A549 (cell line): ENCODE measurements around the gene TMEM207. TPM values are rescaled to one million over a fixed set of nuclear protein-coding genes. Genes with fewer than 3 reads are reported as not detected.

Source experiments
- ATAC-seq, 2 experiments: fragments of 200-7000 bp in 1 of 2; fragments of >200 bp in 1 of 2; cut with Nextera tagmentation in 1 of 2; cut with Tn5 transposase in 1 of 2; 3 replicates each; pipeline versions ENCODE4 v1.8.0 to v1.9.1; 2018 to 2020; ENCODE audit warnings: mild to moderate bottlenecking in 1 of 2, moderate library complexity in 1 of 2
- CTCF ChIA-PET: fragments of 300-600 bp; sonication (Branson Sonifier 250); formaldehyde crosslinking; extraction: SDS; loops from one replicate; lab custom pipeline; 2021; ENCODE audit warnings: antibody characterized with exemption, inconsistent platforms; lab: Yijun Ruan, JAX
- POLR2A ChIA-PET: fragments of 350-600 bp; formaldehyde crosslinking; extraction: SDS; loops from one replicate; lab custom pipeline; 2021; ENCODE audit warnings: antibody characterized with exemption, inconsistent platforms; lab: Yijun Ruan, JAX
- DNase-seq, 2 experiments: peaks; one replicate each; pipeline versions ENCODE4 v3.0.0 to v3.0.0-alpha.2; 2011 to 2016; ENCODE audit warnings: low read depth in 1 of 2, low spot score in 1 of 2
- FAIRE-seq: peaks from 2 replicates; lab custom pipeline; 2011; peaks lifted over from hg19 to GRCh38; lab: Jason Lieb, UNC
- H3K27ac ChIP-seq, 2 experiments: fragments of >200 bp; sonication (Bioruptor Twin); formaldehyde crosslinking; 3 replicates each; pipeline ENCODE4 v1.5.1; 2016 to 2017
- H3K4me1 ChIP-seq: fragments of >200 bp; sonication (Bioruptor Twin); formaldehyde crosslinking; 3 replicates; pipeline ENCODE4 v1.6.1; 2016
- H3K4me2 ChIP-seq: fragments of >200 bp; sonication (Bioruptor Twin); formaldehyde crosslinking; 3 replicates; pipeline ENCODE4 v1.6.1; 2016
- H3K4me3 ChIP-seq: fragments of >200 bp; sonication (Bioruptor Twin); formaldehyde crosslinking; 3 replicates; pipeline ENCODE4 v1.5.1; 2016
- H3K9me3 ChIP-seq: fragments of >200 bp; sonication (Bioruptor Twin); formaldehyde crosslinking; 3 replicates; pipeline ENCODE4 v1.6.1; 2016
- ATOH8 ChIP-seq: fragments of 250-450 bp; sonication (Bioruptor Pico); IDR thresholded peaks from 2 replicates; pipeline ENCODE4 v1.5.0; 2020; ENCODE audit warnings: low read depth, mild to moderate bottlenecking, moderate library complexity
- CTCF ChIP-seq: fragments of >200 bp; sonication (Bioruptor Twin); formaldehyde crosslinking; IDR thresholded peaks from 3 replicates; pipeline ENCODE4 v1.5.1; 2016
- HOXB13 ChIP-seq: fragments of 250-450 bp; sonication (Bioruptor Pico); IDR thresholded peaks from 2 replicates; pipeline ENCODE4 v1.5.0; 2020; ENCODE audit warnings: low read depth, mild to moderate bottlenecking, moderate library complexity
- KDM1A ChIP-seq: fragments of 200-600 bp; sonication (generic); IDR thresholded peaks from 2 replicates; pipeline ENCODE4 v1.6.1; 2016; ENCODE audit warnings: low read depth, mild to moderate bottlenecking
- MAFK ChIP-seq: fragments of 450-650 bp; IDR thresholded peaks from 2 replicates; pipeline ENCODE4 v1.6.1; 2014; ENCODE audit not compliant: partially characterized antibody
- POLR2A ChIP-seq: IDR thresholded peaks from 2 replicates; pipeline ENCODE4 v1.6.1; 2012; ENCODE audit warnings: mild to moderate bottlenecking, low read length
- RAD21 ChIP-seq, 2 experiments: fragments of >200 bp in 1 of 2; sonication (Bioruptor Twin) in 1 of 2; formaldehyde crosslinking in 1 of 2; IDR thresholded peaks in 1 of 2; conservative IDR thresholded peaks in 1 of 2; 2 replicates in 1 of 2; 3 replicates in 1 of 2; pipeline ENCODE4 v1.6.1; 2012 to 2018; ENCODE audit warnings: inconsistent platforms in 1 of 2
- SMC3 ChIP-seq: fragments of >200 bp; sonication (Bioruptor Twin); formaldehyde crosslinking; IDR thresholded peaks from 3 replicates; pipeline ENCODE4 v1.6.1; 2018; ENCODE audit warnings: inconsistent platforms
- SREBF2 ChIP-seq: fragments of 450-650 bp; IDR thresholded peaks from 2 replicates; pipeline ENCODE4 v1.6.1; 2014; ENCODE audit warnings: mild to moderate bottlenecking, moderate library complexity
- ZNF302 ChIP-seq: fragments of 250-450 bp; sonication (Bioruptor Pico); IDR thresholded peaks from 2 replicates; pipeline ENCODE4 v1.9.0; 2021; ENCODE audit warnings: inconsistent platforms, mild to moderate bottlenecking, moderate library complexity
- WGBS: methylation state at CpG from one replicate; pipeline ENCODE4 v1.1.6; 2017; ENCODE audit errors: missing lambda C conversion rate; 5-methylcytosine and 5-hydroxymethylcytosine counted together
- polyA plus RNA-seq, 4 experiments: library from polyadenylated mRNA; depleted of rRNA in 3 of 4; stranded (reverse); fragments of >200 nt; fragmentation: RNase III in 1 of 4; extraction: RNeasy Plus Mini Kit Qiagen cat#74134 plus additional on column Dnase treatment in 1 of 4; gene quantifications; 2 replicates in 3 of 4; 3 replicates in 1 of 4; pipeline ENCODE4 v1.2.3, GENCODE V29; 2011 to 2017
- TF ChIP-seq, protein P1 (sequence below): IDR thresholded peaks from 2 replicates; pipeline ENCODE4 v1.6.1; 2012; ENCODE audit warnings: low read depth, borderline replicate concordance
- TF ChIP-seq, protein P2 (sequence below): fragments of >200 bp; sonication (Bioruptor Twin); formaldehyde crosslinking; IDR thresholded peaks from 2 replicates; pipeline ENCODE4 v1.6.1; 2016
- TF ChIP-seq, protein P3 (sequence below): IDR thresholded peaks from 2 replicates; pipeline ENCODE4 v1.6.1; 2012
- TF ChIP-seq, protein P4 (sequence below): fragments of >200 bp; sonication (Bioruptor Twin); formaldehyde crosslinking; IDR thresholded peaks from 3 replicates; pipeline ENCODE4 v1.6.1; 2016

The TMEM207 gene
- polyA plus RNA-seq, 2 of the 4 experiments (the other 2 are of a cell fraction), result not detected

GRCh38 chr3:190426806-190427507 lies 22.7 kb downstream of the TMEM207 start:
- ChIA-PET CTCF (no interaction called here), POLR2A (no interaction called here)

DNA sequence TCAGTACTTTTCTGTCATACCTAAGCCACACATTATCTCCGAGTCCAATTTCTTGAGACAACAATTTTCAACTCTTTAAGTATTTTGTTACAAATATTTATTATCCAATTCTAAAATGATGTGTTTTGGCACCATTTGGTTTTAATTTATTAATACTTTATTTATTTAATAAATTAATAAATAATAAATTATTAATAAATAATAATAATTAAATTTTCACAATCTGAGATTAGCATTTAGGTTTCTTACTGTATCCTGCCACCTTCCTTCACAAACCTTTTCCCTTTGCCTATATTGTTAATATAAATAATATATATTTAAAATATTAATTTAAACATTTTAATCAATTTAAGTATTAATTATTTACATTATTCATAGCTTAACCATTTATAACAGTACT lies 23.9 kb downstream of the TMEM207 start:
- Histone ChIP-seq H3K4me3 (no peak overlapping the region), H3K4me2 (no peak overlapping the region), H3K27ac (no peak overlapping the region), H3K9me3 (no peaks in the 10 kb centered on the region), H3K4me1 (peaks cover 4% of the 10 kb centered on the region; the same call in 1 of the 3 replicates)
- CTCF ChIA-PET, result interaction anchor here (0.9 to 3.2 kb wide), 5 partner anchors 14 to 464 kb away, joined by 3 to 28 read pairs (median 3); partner anchors contain the start of gene CLDN1
- DNase-seq (no peak), FAIRE-seq (no peak), ATAC-seq (no peak)
- 95% methylated on average over 1 of the region's 1 CpG for WGBS
- POLR2A ChIA-PET, result interaction anchor here (1.2 kb wide), 1 partner anchor 109 kb away, joined by 3 read pairs; no protein-coding TSS in a partner anchor
- TF ChIP-seq HOXB13, result no peak
- no peak for TF ChIP-seq MAFK
- TF ChIP-seq, protein P1, sequence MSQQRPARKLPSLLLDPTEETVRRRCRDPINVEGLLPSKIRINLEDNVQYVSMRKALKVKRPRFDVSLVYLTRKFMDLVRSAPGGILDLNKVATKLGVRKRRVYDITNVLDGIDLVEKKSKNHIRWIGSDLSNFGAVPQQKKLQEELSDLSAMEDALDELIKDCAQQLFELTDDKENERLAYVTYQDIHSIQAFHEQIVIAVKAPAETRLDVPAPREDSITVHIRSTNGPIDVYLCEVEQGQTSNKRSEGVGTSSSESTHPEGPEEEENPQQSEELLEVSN, result no peak
- TF ChIP-seq, protein P2, sequence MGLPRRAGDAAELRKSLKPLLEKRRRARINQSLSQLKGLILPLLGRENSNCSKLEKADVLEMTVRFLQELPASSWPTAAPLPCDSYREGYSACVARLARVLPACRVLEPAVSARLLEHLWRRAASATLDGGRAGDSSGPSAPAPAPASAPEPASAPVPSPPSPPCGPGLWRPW, result no peak
- TF ChIP-seq KDM1A, result no peak

More at GRCh38 chr3:190426806-190427507, 22.7 kb downstream of the TMEM207 start:
- no peaks in the 10 kb centered on the region for H3K9me3 ChIP-seq
- TF ChIP-seq, protein P3, sequence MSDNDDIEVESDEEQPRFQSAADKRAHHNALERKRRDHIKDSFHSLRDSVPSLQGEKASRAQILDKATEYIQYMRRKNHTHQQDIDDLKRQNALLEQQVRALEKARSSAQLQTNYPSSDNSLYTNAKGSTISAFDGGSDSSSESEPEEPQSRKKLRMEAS, result no peak
- TF ChIP-seq POLR2A (no peak), HOXB13 (no peak)
- H3K4me1 ChIP-seq, result peaks cover 6% of the 10 kb centered on the region; the same call in 2 of the 3 replicates
- no peak overlapping the region for H3K4me3 ChIP-seq
- 75% methylated on average over 6 of the region's 6 CpGs for WGBS
- H3K27ac ChIP-seq, result no peak overlapping the region
- no peak for DNase-seq
- ATAC-seq, result no peak
- FAIRE-seq, result no peak
- no peak overlapping the region for H3K4me2 ChIP-seq

GRCh38 chr3:190424478-190425439 lies 24.9 kb downstream of the TMEM207 start:
- Histone ChIP-seq H3K9me3 (no peaks in the 10 kb centered on the region), H3K27ac (peak overlapping the region; percentile 32 to 60; a peak in 3 of 6 replicates), H3K4me3 (no peak overlapping the region), H3K4me2 (peak overlapping the region; percentile 37), H3K4me1 (peaks cover 3% of the 10 kb centered on the region; the same call in 1 of the 3 replicates)
- CTCF ChIA-PET, result interaction anchor here (0.6 to 3.2 kb wide), 17 partner anchors 10 to 465 kb away, joined by 3 to 28 read pairs (median 4); partner anchors contain the start of gene CLDN1
- no peak for FAIRE-seq
- TF ChIP-seq ZNF302 (CRISPR knock-in tag) (no peak), SREBF2 (0 out of 2 replicates have a peak, but pooled peaks have one; percentile 15), ATOH8 (CRISPR knock-in tag) (no peak), RAD21 (conservative IDR thresholded peaks at IDR 0.05 in 1 of 2, IDR thresholded peaks at IDR 0.05 in 1 of 2) (peak; percentile 65 to 68), CTCF (peak; percentile 56; the same call in 2 of the 3 replicates), SMC3 (peak; percentile 75)
- TF ChIP-seq, protein P4, sequence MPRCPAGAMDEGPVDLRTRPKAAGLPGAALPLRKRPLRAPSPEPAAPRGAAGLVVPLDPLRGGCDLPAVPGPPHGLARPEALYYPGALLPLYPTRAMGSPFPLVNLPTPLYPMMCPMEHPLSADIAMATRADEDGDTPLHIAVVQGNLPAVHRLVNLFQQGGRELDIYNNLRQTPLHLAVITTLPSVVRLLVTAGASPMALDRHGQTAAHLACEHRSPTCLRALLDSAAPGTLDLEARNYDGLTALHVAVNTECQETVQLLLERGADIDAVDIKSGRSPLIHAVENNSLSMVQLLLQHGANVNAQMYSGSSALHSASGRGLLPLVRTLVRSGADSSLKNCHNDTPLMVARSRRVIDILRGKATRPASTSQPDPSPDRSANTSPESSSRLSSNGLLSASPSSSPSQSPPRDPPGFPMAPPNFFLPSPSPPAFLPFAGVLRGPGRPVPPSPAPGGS, result no peak
- 28% methylated on average over 16 of the region's 16 CpGs for WGBS
- POLR2A ChIA-PET, result interaction anchor here (1.0 to 1.4 kb wide), 2 partner anchors 38 to 103 kb away, joined by 3 to 5 read pairs; partner anchors contain the start of gene CLDN1
- peak; percentile 21 to 78 for DNase-seq
- peak; percentile 70 to 72; a peak in 5 of 6 replicates for ATAC-seq
